HT-29 (cell line): ENCODE results near the gene CACHD1. TPM values are rescaled to one million over a fixed set of nuclear protein-coding genes. Genes with fewer than 3 reads are reported as not detected.
A peak's percentile ranks its signal among the peaks of the same experiment; 100 is the strongest.

Experiments used
- DNase-seq: peaks from one replicate; pipeline ENCODE4 v3.0.0-alpha.2; 2015; ENCODE audit warnings: low spot score
- total RNA-seq: library from RNA; depleted of rRNA; stranded (reverse); fragments of >200 nt; shearing (Covaris generic); gene quantifications from 2 replicates; pipeline ENCODE4 v1.2.3, GENCODE V29; 2014

CACHD1 gene
- total RNA-seq, 1 experiment from 2014 or later = not detected

GRCh38 chr1:64549464-64550239 is 79.7 kb downstream of the CACHD1 start:
- no peak for DNase-seq

- DNase-seq = no peak
Observed at GRCh38 chr1:64550510-64550909, 80.6 kb downstream of the CACHD1 start.

DNA sequence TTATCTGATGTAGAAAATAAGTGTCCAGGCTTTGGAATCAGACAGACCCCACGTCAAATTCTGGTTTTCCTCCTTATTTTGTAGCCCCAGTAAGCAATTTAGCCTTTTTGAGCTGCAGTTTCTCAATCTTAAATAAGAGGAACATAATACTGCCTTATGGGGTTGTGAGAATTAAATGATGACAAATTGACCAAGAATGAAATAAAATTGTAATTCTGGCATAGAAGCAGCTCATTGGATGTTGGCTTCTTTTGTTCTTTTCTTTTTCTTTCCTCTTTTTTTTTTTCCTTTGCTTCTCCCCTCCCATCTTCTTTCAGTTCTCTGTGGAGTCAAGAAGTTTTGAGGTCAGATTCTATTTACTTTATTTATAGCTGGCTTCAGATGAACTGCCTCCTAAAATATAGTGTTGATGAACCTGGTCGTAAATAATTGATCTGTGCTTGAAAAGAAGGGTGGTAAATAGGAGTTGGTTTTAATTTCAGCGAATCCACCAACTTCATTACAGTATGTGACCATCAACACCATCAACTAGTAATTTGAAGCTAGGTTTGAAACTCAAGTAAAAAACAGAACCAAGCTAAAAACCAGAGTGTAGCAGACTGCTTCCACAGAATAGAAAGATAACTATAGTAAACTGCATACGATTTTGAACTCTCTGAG is 81.1 kb downstream of the CACHD1 start:
- DNase-seq = no peak

DNA sequence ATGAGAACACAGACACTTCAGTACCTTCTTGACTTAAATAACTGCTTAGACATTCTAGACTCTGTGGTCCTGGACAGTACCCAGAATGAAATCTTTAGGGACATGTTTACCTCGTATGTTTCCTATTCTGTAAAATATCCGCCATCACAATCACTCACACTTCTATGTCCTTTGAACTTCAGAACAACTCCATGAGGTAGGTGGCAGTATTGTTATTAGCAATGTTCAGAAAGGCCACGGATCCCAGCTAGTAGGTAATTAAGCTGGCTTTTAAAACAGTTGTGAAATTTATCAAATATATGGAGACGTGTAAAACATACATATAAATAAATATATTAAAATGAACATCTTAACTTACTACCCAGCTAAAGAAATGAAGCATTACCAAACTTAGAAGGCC is 83.4 kb downstream of the CACHD1 start:
- peak; percentile 18 for DNase-seq

DNA sequence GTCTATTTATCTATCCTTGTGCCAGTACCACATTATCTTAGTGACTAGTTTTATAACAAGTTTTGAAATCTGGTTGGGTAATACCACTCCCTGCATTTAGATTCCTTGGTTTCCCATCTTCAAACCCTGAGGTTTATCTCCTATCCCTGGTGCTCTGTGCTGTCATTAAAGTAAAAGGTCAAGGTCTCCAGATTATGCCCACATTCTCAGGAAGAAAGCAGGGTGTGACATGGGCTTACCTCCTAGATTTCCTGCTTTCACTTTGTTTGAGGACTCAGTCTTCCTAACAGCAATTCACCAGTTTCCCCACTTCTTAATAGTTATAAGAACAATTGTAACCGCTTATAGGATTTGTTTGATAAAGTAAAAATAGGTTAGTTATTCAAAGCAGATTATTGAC is 86.0 kb downstream of the CACHD1 start:
- DNase-seq = no peak

DNA sequence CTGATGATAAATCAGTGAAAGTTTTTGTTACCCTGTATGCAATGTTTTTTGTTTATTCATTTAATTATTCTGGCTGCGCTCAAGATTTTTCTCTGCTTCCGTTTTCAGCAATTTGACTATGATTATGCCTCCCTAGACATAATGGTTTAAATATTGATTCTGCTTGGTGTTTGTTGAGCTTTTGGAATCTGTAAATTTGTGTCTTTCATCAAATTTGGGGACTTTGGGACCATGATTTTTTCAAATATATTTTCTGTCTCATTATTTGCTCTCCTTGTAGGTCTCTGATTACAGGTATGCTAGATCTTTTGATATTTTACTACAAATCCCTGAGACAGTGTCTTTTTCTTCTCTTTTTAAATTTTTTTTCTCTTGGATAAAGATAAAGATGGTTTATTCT is 92.1 kb downstream of the CACHD1 start:
- no peak for DNase-seq

DNA sequence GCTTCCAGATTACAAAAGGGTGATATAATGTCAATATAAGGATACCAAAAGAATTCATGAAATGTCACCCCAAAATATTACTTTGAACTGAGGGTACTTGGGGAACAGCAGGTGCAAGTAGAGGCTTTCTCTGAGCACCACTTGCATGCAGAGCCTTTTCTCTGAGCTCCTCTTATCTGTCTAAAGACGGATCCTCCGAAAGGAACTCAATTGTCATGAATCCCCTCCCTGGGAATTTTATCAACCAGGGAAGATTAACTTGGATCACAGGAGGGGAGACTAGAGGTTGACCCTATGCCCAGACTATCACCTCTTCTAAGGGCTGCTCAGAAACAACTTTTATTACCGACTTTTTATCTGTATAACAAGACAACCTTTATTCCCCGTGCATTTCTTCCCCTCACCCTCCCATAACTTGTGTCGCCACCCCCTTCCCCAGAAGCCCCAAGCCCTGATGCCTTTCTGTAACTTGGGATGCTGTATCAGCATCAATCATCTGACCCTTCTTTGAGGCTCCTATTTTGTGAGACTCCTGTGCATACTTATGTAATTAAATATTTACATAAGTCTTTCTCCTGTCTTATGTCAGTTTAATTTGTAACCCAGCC is 94.1 kb downstream of the CACHD1 start:
- DNase-seq = no peak

GRCh38 chr1:64564891-64565290 is 95.0 kb downstream of the CACHD1 start:
- DNase-seq = no peak

DNA sequence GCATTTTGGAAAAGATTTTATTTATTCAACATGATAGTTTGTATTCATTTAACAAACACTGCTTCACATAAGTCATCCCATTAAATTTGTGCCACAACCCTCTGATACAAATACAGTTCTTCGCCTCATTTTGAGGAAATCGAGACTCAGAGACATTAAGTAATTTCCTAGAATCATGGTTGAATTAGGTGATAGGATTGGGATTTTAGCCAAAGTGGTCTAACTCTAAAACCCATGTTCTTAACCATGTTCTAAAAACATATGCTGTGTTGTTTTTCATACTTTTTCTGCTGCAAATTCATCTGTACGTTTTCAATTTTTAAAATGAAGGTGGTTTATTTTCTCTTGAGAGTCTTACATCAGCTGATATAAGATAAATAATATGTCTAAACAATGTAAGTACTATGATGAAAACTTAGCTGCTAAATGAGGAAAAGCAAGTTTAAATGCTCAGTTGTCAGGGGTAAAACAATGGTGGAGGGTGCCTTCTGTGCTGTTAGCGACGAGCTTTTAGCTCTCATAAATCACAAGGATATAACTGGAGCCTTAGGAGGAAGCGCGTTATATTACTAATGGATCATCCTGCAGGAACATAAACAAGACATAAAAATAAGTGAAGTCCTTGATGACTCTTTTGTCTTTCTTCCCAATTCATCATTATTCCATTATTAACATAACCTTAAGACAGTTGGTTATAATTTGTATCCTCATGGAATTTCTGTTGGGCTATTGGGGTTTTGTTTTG is 97.7 kb downstream of the CACHD1 start:
- DNase-seq = no peak

- DNase-seq = no peak
Observed at GRCh38 chr1:64568171-64568450, 98.2 kb downstream of the CACHD1 start.

DNA sequence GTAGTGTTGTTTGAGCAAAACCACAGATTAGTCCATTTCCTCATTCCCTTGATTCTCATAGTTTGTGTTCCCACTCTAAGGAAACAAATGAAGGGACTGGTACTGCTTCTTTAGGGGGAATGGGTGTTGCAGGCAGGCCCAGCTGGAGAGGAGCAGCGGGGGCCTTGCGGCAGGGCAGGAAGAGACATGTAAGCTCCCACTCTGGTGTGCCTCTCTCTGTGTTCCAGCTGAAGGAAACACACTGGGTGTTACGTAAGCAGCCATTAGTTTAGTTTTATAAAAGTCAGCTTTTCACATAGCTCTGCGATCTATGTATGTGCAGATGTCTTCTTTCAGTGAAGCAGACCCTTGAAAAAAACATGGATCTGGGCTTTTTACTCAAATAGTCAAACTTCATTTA is 99.5 kb downstream of the CACHD1 start:
- DNase-seq = no peak

DNA sequence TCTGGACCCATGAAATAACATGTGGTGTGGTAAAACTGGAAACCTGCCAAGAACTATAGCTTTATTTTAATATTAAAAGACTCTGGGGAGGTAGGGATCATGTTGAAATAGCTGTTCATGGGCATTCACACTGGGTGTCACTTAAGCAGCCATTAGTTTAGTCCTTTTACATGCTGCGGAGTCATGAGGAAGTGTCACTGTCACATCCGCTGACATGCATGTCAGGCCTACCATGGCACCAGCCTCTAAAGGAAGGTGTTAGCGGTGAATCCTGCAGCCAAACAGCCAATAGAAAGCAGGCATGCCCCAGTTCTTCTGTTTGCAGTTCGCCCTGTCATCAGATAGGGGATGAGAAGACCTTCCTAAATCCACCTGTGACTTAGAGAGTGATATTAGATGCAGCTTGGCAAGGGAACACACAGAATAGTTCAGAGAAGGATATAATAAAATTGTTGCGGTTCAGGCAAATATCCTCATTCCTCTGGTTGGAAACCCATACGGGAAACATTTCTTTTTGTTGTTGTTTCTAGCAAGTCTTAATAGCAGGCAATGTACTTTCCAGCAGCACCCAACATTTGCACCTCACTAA is 100.4 kb downstream of the CACHD1 start:
- DNase-seq = no peak

- DNase-seq = no peak
Observed at GRCh38 chr1:64572222-64572900, 102.4 kb downstream of the CACHD1 start.

DNA sequence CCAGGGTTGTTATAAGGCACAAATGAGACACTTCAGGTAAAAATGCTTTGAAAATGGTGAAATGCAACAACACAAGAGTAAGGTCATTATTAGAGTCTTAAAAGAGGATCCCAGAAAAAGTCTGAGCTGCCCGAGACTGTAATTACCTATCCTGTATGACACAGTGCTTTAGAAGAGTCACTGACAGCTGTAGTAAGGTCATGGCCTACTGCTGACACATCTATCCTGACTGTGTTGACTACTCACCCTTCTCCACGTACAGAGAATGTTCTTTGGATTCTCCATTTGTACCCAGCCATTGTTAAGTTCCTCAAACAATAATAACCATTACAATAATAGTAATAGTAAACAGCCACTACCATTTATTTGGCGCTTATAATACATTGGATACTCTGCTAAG is 104.4 kb downstream of the CACHD1 start:
- no peak for DNase-seq

- no peak for DNase-seq
Observed at GRCh38 chr1:64575881-64576676, 106.2 kb downstream of the CACHD1 start.

GRCh38 chr1:64578270-64578973 is 108.5 kb downstream of the CACHD1 start:
- no peak for DNase-seq

GRCh38 chr1:64579767-64580166 is 109.8 kb downstream of the CACHD1 start:
- no peak for DNase-seq

DNA sequence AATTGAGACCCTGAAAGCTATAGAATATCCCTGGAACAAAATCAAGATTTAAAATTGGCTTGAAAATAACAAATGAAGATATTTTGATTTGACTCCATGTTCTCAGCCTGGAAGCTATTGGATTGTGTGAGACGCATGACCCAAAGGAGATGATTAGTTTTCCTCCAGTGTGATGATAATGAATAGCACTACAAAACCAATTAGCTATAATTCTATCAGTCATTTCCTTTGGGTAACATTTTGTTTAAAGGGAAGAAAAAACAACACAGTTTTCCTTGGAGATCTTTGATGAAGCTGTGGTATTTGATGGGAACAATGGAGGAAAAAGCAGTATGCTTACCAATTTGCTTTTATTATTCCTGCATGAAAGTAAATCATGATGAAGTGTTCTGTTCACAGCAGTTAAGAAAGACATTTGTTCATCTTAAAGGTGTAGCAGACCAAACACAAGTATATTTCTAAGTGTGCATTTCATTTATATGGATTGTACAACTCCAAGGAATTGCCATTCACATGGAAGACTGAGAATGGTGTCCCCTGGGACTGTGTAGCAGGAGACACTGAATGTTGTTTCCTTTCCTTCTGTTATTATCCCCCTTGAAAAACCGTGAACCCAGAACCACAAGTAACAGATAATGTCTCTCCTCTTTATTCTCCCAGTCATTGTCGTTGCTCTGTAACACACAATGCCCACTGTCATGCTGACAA is 111.4 kb downstream of the CACHD1 start:
- DNase-seq = no peak

- DNase-seq = no peak
Observed at GRCh38 chr1:64581843-64582185, 111.9 kb downstream of the CACHD1 start.
